Cardiac septum (tissue), 1 donor: Measurements from ENCODE around the gene USP34. TPM values are rescaled to one million over a fixed set of nuclear protein-coding genes. Genes with fewer than 3 reads are reported as not detected.
"Not testable (repeated sequence)": the region's sequence is repeated elsewhere in the genome, so short reads cannot be mapped to it uniquely, and the experiment has no call there.

ENCODE experiments used
- DNase-seq: peaks from one replicate; pipeline ENCODE4 v3.0.0-alpha.2; 2020; ENCODE audit warnings: low spot score
- intact Hi-C: fragments of 100-400 bp; cut with DNase I; formaldehyde crosslinking; loops from one replicate; pipeline ENCODE4 v1.14.0; 2022
- long read RNA-seq: library from polyadenylated mRNA; unstranded; transcript quantifications from one replicate; pipeline ENCODE4 v2.0.0, GENCODE V29; 2021
- total RNA-seq: library from RNA; stranded (reverse); fragmentation: NEBNext Ultra II Directional; extraction: Animal tissue kit (Norgen Biotek cat#: 25700); gene quantifications from one replicate; pipeline ENCODE4 v1.2.1, GENCODE V29; 2021
- donor health status: DM: no; HTN: no; CAD: no.

USP34 gene, protein sequence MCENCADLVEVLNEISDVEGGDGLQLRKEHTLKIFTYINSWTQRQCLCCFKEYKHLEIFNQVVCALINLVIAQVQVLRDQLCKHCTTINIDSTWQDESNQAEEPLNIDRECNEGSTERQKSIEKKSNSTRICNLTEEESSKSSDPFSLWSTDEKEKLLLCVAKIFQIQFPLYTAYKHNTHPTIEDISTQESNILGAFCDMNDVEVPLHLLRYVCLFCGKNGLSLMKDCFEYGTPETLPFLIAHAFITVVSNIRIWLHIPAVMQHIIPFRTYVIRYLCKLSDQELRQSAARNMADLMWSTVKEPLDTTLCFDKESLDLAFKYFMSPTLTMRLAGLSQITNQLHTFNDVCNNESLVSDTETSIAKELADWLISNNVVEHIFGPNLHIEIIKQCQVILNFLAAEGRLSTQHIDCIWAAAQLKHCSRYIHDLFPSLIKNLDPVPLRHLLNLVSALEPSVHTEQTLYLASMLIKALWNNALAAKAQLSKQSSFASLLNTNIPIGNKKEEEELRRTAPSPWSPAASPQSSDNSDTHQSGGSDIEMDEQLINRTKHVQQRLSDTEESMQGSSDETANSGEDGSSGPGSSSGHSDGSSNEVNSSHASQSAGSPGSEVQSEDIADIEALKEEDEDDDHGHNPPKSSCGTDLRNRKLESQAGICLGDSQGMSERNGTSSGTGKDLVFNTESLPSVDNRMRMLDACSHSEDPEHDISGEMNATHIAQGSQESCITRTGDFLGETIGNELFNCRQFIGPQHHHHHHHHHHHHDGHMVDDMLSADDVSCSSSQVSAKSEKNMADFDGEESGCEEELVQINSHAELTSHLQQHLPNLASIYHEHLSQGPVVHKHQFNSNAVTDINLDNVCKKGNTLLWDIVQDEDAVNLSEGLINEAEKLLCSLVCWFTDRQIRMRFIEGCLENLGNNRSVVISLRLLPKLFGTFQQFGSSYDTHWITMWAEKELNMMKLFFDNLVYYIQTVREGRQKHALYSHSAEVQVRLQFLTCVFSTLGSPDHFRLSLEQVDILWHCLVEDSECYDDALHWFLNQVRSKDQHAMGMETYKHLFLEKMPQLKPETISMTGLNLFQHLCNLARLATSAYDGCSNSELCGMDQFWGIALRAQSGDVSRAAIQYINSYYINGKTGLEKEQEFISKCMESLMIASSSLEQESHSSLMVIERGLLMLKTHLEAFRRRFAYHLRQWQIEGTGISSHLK (N-terminal part only)
- total RNA-seq = 73.2 TPM
- long read RNA-seq, partial matches to known transcripts = 6 of 9 reads
- long read RNA-seq, other reads (novel, unspliced or antisense) = 3 of 9 reads

DNA sequence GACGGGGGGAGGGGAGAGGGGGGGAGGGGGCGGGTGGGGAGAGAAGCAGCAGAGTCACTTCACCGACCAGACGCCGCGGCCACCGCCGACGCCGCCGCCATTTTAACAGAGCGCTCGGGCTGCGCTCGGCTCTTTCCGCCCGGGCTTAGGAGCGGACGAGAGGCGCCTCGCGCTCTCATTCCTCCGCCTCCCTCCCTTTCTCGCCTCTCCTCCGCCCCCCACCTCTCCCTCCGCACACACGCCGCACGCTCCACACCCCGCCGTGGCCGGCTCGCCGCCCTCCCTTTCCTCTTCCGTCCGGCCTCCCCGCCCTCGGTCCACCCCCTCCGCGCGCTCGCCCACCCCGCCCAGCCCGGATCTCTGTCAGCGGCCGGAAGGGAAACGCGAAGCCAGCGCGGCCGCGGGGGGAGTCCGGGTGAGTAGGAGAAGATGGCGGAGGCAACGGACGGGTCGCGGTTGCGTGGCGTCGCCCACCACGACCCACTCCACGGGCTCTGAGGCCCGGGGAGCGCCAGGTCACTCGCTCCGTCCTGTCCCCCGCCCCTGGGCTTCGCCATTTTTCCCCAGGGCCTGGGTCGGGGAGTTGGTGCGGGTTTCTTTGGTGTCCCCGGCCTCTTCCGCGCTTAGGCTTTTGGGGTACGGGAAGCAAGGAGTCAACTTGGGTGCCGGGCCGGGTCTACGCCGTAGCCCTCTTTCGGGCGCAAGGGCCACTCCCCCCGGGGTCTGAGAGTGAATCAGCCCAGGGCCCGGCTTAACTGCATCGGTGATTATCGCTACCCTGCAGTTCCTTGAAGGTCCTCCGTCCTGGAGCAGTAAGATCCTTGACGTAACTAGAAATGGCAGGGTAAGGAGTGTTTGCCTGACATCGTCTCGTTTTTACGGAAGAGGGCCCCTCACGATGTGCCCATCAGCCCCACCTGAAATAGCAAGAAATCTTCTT, at the start of gene USP34:
Gene USP34, minus strand, starts transcription at position 123 of the 940 bp plus-strand sequence. CDS start 395 bp downstream, outside the sequence.
- DNase-seq = peak; percentile 98
- intact Hi-C loops = loop anchor here (1.0 kb wide), 1 partner anchor 67 kb away; the partner anchor contains the start of gene XPO1

DNA sequence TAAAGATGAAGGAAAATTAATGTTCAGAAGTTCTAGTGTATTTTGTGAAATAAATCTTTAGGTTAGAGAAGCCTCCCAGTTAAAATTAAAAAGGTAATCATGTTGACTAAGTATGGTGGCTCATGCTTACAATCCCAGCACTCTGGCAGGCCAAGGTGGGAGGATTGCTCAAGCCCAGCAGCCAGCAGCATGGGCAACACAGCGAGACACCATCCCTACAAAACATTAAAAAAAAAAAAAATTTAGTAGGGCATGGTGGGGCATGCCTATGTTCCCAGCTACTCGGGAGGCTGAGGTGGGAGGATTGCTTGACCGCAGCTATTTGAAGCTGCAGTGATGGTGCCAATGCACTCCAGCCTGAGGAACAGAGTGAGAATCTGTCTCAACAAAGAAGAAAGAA, 49.4 kb upstream of the USP34 start:
- DNase-seq = no peak
- intact Hi-C loops = no loop called here

DNA sequence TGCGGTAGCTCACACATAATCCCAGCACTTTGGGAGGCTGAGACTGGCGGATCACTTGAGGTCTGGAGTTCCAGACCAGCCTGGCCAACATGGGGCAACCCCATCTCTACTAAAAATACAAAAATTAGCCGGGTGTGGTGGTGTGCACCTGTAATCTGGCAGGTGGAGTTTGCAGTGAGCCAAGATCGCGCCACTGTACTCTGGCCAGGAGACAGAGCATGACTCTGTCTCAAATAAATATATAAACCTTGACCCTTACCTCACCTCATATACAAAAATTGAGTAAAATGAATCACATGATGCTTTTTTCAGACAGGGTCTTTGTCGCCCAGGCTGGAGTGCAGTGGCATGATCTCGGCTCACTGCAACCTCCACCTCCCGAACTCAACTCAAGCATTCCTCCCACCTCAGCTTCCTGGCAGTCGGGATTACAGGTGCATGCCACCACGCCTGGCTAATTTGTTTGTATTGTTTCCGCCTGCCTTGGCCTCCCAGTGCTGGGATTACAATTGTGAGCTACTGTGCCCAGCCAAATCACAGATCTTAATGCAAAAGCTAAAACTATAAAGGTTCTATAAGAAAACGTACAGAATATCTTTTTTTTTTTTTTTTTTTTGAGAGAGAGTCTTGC, 42.0 kb upstream of the USP34 start:
- no peak for DNase-seq
- intact Hi-C loops = no loop called here

DNA sequence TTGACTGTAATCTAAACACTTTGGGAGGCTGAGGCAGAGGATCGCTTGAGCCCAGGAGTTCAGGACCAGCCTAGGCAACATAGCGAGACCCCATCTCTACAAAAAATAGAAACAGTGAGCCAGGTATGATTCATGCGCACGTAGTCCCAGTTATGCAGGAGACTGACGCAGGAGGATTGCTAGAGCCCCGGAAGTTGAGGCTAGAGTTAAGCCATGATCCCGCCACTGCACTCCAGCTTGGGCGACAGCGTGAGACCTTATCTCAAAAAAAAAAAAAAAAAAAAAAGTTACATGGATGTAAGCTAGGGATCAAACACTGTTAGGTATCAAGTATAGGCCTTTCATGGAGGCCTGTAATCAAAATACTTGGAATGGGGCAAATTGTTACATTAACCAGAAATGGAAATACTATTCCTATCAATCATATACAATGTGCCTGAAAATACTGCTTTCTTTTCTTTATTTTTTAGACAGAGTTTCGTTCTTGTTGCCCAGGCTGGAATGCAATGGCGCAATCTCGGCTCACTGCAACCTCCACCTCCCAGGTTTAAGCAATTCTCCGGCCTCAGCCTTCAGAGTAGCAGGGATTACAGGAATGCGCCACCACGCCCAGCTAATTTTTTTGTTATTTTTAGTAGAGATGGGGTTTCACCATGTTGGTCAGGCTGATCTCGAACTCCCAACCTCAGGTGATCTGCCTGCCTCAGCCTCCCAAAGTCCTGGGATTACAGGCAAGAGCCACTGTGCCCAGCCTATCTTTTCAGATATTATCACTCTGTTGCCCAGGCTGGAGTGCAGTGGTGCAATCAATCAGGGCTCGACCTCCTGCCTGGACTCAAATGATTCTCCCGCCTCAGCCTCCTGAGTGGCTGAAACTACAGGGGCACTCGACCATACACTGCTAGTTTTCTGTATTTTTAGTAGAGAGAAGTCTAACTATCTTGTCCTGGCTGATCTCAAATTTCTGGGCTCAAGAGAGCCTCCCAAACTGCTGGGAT, 40.1 kb upstream of the USP34 start:
- intact Hi-C loops = no loop called here

DNA sequence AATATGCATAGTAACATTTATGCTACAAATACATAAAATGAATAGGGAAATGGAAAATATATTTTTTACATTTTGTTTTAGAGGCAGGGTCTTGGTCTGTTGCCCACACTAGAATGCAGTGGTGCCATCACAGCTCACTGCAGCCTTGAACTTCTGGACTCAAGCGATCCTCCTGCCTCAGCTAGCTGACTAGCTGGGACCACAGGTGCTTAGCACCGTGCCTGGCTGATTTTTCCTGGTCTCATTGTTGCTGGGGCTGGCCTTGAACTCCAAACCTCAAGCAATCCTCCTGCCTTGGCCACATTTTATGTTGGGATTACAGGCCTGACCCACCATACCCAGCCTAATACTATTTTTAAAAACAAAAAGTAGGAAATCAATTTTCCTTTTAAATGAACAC, 34.1 kb upstream of the USP34 start:
- DNase-seq = no peak
- intact Hi-C loops = no loop called here

More for the DNA sequence above, 40.1 kb upstream of the USP34 start:
- DNase-seq = no peak

DNA sequence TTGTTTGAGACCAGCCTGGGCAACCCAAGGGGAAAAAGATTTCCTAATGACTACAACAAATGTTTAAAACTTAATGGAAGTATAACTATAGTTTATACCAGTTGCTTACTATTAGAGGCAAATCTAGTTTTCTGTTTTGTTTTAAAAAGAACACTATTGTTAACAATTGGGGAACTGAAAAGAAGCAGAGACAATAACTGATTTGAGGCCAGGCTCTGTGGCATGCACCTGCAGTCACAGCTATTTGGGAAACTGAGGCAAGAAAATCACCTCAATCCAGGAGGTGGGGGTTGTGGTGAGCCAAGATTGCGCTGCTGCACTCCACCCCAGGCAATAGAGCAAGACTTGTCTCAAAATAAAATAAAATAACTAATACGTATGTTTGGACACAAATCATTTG, 28.2 kb upstream of the USP34 start:
- no peak for DNase-seq
- intact Hi-C loops = no loop called here

DNA sequence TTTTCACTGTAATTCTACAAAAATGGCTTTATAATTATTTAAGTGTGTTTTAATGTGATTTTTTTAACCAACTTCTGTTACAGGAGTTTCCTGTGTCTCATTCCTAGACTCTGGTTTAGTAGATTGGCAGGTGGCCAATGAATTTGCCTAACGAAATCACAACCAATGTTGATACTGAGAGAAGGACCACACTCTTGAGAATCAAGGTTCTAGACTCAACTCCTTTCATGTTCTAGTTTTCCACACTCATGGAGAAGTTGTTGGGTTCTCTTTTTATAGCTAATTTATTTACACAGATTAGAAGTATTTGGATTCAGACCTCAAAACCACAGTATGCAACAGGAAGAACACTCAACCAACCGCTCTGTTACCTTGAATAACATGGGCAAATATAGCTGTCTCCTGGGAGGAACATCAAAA, 22.6 kb upstream of the USP34 start:
- intact Hi-C loops = no loop called here
- no peak for DNase-seq

DNA sequence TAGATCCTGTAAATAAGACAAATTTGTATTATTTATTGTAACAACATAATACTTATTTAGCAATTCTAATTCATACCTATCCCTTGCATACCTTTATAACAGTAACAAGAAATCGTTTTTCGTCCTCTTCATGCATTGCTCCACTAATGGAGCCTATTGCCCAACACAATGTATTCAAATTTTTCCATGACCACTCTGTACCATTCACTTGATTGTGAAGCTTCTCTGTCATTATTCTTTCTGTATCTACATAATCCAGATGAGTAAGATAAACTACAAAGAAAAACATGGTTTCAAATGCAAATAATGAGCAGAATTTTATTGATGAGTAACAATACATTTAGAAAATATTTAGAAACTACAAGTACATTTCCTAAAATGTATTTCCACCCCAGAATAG, 21.6 kb upstream of the USP34 start:
- intact Hi-C loops = no loop called here
- no peak for DNase-seq

DNA sequence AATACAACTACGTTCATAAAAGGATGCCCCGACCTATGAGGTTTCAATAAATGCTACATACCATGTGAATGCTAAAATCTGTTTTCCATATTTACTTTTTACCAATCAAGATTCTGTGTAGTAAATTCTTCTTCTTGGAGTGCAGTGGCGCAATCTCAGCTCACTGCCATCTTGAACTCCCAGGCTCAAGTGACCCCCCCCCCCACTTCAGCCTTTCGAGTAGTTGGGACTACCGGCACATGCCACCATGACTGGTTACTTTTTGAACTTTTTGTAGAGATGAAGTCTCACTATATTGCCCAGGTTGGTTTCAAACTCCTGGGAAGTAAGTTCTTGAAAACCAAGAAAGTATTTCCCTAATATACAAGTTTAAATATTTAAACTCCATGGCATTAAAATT, 14.4 kb upstream of the USP34 start:
- DNase-seq = no peak
- intact Hi-C loops = no loop called here

DNA sequence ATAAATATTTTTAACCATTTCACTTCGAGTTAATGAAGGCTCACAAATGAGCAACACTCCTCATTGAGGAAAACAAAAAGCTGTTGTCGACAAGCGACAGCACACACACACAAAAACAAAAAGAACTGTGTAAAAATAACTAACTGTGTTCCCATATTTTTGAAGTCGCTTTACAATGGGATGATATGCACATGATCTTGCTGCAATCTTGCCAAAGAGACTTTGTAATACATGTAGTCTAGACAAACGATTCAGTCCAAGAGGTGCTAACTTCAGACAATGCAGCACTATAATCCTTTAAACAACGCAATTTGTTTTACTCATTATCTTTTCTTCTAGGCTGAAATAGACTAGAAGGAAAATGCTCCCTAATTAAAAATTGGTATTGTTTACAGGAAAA, 7.2 kb upstream of the USP34 start:
- intact Hi-C loops = no loop called here
- no peak for DNase-seq

DNA sequence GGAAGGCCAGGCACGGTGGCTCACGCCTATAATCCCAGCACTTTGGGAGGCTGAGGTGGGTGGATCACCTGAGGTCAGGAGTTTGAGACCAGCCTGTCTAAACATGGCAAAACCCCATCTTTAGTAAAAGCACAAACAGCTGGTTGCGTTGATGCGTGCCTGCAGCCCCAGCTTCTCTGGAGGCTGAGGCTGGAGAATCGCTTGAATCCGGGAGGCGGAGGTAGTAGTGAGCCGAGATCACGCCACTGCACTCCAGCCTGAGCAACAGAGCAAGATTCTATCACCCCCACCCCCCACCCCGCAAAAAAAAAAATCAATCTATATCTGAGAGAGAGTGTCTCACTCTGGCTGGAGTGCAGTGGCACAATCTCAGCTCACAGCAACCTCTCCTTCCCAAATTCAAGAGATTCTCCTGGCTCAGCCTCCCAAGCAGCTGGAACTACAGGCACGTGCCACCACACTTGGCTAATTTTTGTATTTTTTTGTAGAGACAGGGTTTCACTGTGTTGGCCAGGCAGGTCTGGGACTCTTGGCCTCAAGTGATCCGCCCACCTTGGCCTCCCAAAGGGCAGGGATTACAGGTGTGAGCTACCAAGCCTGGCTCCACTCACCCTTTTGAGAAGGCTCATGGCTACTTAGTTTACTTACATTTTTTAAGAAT, 6.2 kb upstream of the USP34 start:
- DNase-seq, intact Hi-C loops: not testable (repeated sequence)

DNA sequence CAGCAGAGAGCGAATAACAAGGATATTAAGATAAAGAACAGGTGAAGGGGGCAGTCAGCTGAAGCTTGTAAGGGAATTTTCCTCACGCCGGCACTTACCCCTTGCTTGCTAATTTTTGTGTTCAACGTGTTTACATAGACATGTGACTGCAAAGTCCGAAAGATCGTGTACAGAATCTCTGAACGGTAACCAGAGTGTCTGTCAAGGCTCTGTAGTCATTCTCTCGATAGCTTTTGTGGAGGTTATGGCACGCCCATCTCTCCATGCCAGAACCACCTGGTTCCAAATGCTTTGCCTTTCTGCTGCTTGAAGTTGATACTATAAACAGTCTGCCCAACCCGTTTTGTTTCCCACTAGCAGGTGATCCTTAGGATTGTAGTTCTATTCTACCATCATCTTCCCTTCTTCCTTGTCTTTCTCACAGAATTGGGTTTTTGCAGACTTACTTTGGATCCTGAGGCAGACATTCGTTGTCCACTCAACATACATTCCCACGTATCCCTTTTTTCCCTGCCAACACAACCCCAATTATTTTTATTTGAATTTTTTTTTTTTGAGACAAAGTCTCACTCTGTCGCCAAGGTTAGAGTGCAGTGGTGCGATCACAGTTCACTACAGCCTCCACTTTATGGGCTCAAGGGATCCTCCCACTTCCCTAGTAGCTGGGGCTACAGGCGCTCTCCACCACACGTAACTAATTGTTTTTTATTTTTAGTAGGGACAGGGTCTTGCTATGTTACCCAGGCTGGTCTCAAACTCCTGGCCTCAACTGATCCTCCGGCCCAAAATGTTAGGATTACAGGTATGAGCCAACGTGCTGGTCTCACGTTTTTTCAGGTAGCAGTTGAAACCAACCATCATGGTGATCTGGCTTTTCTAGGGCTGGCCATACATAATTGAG, 1.3 kb upstream of the USP34 start:
- DNase-seq = no peak
- intact Hi-C loops = loop anchor here (1.0 kb wide), 1 partner anchor 66 kb away; the partner anchor contains the start of gene XPO1

DNA sequence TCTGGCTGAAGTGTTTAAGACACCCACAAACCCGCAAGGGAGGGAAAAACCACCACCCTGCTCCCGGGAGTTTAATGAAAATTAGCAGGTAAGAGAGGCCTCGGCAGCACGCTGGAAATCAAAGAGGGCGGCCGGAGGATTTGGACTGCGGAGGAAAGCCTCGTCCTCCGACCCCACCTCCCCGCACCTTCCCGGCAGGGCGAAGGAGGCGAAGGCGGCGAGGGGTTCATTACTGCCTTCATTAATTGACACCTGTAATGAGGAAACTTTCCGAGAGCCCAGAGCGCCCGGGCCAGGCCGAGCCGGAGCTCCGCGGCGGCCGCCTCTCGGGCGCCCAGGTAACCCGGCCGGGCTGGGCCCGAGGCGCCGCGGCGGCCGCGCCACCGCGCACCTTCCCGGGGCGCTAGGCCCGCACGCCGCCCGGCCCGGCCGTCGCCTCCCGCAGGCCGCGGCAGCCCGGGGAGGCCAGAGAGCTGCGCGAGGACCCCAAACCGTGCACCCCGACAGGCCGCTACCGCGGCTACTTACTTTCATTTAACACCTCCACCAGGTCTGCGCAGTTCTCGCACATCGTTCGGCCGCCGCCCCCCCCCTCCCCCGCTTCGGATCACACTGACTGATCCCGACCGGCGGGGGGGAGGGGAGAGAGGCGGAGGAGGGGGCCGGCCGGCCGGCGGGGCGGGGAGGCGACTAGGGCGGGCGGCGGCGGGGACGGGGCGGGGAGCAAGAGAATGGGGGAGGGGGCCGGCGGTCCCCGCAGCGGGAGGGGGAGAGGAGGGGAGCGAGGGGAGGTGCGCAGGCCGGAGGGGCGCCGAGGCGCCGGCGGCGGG, 550 bp downstream of the USP34 start:
- DNase-seq = peak; percentile 93
- intact Hi-C loops = no loop called here

DNA sequence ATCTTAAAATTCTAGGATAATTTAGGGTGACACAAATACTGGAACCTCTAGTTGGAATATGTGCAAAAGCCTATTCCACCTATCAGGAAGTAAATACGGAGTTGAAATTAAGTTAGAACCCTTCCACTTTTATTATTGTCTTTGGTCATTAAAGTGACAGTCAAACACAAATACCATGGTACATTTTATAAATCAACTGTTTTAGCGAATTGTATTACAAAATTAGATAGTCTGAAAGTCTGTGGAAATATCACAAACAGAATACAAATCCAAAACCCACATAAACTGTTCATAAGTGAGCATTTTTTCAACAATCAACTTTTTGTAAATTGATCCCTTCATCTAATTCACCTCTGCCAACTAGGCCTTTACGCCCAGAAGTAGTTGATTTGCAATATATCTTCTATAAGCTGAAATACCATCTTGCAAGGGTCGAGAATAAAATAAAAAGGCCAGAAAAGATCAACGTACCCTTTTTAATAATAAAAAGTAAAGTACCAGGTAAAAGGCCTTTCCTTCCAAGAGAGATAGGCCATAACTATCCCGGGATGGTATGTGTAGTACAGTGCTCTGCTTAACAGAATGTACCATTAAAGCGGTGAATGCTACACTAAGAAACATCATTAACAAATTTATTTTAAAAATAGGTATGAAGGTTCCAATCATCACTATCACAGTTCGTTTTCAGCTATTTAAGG, 1.3 kb downstream of the USP34 start:
- DNase-seq = no peak
- intact Hi-C loops = no loop called here
